Activated CD8-positive, alpha-beta memory T cell treated with anti-CD3 and anti-CD28 coated beads for 36 hours (primary cell): ENCODE data around the gene ZNF441. TPM values are rescaled to one million over a fixed set of nuclear protein-coding genes. Genes with fewer than 3 reads are reported as not detected.
"Not testable (repeated sequence)": the region's sequence is repeated elsewhere in the genome, so short reads cannot be mapped to it uniquely, and the experiment has no call there.

Experiments
- CTCF ChIA-PET: fragments of 350-600 bp; sonication (Branson Sonifier 250); formaldehyde crosslinking; loops from one replicate; lab custom pipeline; 2021; ENCODE audit warnings: antibody characterized with exemption; lab: Charles Lee
- POLR2A ChIA-PET: fragments of 350-600 bp; sonication (Branson Sonifier 250); formaldehyde crosslinking; loops from one replicate; lab custom pipeline; 2021; ENCODE audit warnings: antibody characterized with exemption; lab: Charles Lee
- total RNA-seq, 2 experiments: library from RNA; stranded (reverse); gene quantifications; one replicate each; pipeline ENCODE4 v1.2.3, GENCODE V29; 2021

The ZNF441 gene
- total RNA-seq, 2 experiments from 2014 or later, result 4.7 to 5.4 TPM

GRCh38 chr19:11828957-11829876 lies 62.4 kb downstream of the ZNF441 start:
- CTCF ChIA-PET, POLR2A ChIA-PET: not testable (repeated sequence)

- CTCF ChIA-PET, result no interaction called here
- POLR2A ChIA-PET, result no interaction called here
Measured at GRCh38 chr19:11832253-11832912, 65.6 kb downstream of the ZNF441 start.

GRCh38 chr19:11833541-11833940 lies 66.7 kb downstream of the ZNF441 start:
- ChIA-PET CTCF (no interaction called here), POLR2A (no interaction called here)

Other genes with a start within 250 kb of the ZNF441 start
- gene ECSIT, start 237.9 kb upstream of the ZNF441 start, total RNA-seq, result 10 to 100 TPM; 52.4 to 56.4 TPM
- gene CNN1, start 228.1 kb upstream of the ZNF441 start, total RNA-seq, result not detected
- 10 to 100 TPM; 64.2 to 68.5 TPM for gene ELOF1, start 207.8 kb upstream of the ZNF441 start, total RNA-seq
- 1 to 10 TPM; 2.5 to 3.1 TPM for gene ACP5, start 189.4 kb upstream of the ZNF441 start, total RNA-seq
- 1 to 10 TPM; 5.3 to 5.4 TPM for gene ZNF627, start 169.5 kb upstream of the ZNF441 start, total RNA-seq
- 1 to 10 TPM; 4.1 to 4.7 TPM for gene ZNF823, start 28.1 kb upstream of the ZNF441 start, total RNA-seq
- under 1 TPM; 0.80 to 0.89 TPM for gene ZNF491, start 31.5 kb downstream of the ZNF441 start, total RNA-seq
- gene ZNF440, start 47.3 kb downstream of the ZNF441 start, total RNA-seq, result 1 to 10 TPM; 7.0 to 7.4 TPM
- 1 to 10 TPM; 6.0 to 6.8 TPM for gene ZNF439, start 81.7 kb downstream of the ZNF441 start, total RNA-seq
- gene ZNF69, start 120.8 kb downstream of the ZNF441 start, total RNA-seq, result 1 to 10 TPM; 1.8 to 3.0 TPM
- gene ZNF700, start 158.1 kb downstream of the ZNF441 start, total RNA-seq, result 10 to 100 TPM in 1 of 2 experiments, 1 to 10 TPM in 1; 9.1 to 10.7 TPM
- 1 to 10 TPM in 1 of 2 experiments, under 1 TPM in 1; 0.80 to 1.0 TPM for gene ZNF763, start 198.0 kb downstream of the ZNF441 start, total RNA-seq